HG03196 (cell line): Measurements from ENCODE around the gene UNC80.
"Not testable (repeated sequence)": the region's sequence is repeated elsewhere in the genome, so short reads cannot be mapped to it uniquely, and the experiment has no call there.

ENCODE experiments used
- ATAC-seq: cut with Tn5 transposase; IDR thresholded peaks from one replicate; pipeline ENCODE4 v1.9.1; 2021; ENCODE audit not compliant: unreplicated experiment

The UNC80 gene

GRCh38 chr2:209771474-209772289 lies at the start of gene UNC80:
TSS of gene UNC80 (plus strand) at chr2:209771832. CDS start at chr2:209772073, 241 bp downstream.
- ATAC-seq = no peak

GRCh38 chr2:209726311-209726710 lies 45.3 kb upstream of the UNC80 start:
- ATAC-seq = no peak

- no peak for ATAC-seq
Measured at GRCh38 chr2:209727077-209727476, 44.6 kb upstream of the UNC80 start.

GRCh38 chr2:209734805-209735204 lies 36.8 kb upstream of the UNC80 start:
- no peak for ATAC-seq

- no peak for ATAC-seq
Measured at GRCh38 chr2:209741953-209742352, 29.7 kb upstream of the UNC80 start.

GRCh38 chr2:209753020-209753419 lies 18.6 kb upstream of the UNC80 start:
- ATAC-seq = no peak

- no peak for ATAC-seq
Measured at GRCh38 chr2:209757163-209757562, 14.5 kb upstream of the UNC80 start.

GRCh38 chr2:209761566-209761965 lies 10.1 kb upstream of the UNC80 start:
- no peak for ATAC-seq

GRCh38 chr2:209762563-209762962 lies 9.1 kb upstream of the UNC80 start:
- ATAC-seq = no peak

GRCh38 chr2:209763106-209763505 lies 8.5 kb upstream of the UNC80 start:
- ATAC-seq = no peak

GRCh38 chr2:209766613-209767012 lies 5.0 kb upstream of the UNC80 start:
- no peak for ATAC-seq

GRCh38 chr2:209767316-209767715 lies 4.3 kb upstream of the UNC80 start:
- ATAC-seq = no peak

GRCh38 chr2:209768557-209768956 lies 3.1 kb upstream of the UNC80 start:
- no peak for ATAC-seq

- ATAC-seq = no peak
Measured at GRCh38 chr2:209772290-209772685, 656 bp downstream of the UNC80 start.

GRCh38 chr2:209773377-209773776 lies 1.7 kb downstream of the UNC80 start:
- no peak for ATAC-seq

- no peak for ATAC-seq
Measured at GRCh38 chr2:209787416-209787815, 15.8 kb downstream of the UNC80 start.

- no peak for ATAC-seq
Measured at GRCh38 chr2:209788925-209789324, 17.3 kb downstream of the UNC80 start.

GRCh38 chr2:209790066-209790728 lies 18.6 kb downstream of the UNC80 start:
- ATAC-seq = peak; percentile 81

- ATAC-seq = no peak
Measured at GRCh38 chr2:209791151-209791550, 19.5 kb downstream of the UNC80 start.

GRCh38 chr2:209795425-209795824 lies 23.8 kb downstream of the UNC80 start:
- ATAC-seq = not testable (repeated sequence)

GRCh38 chr2:209805351-209805750 lies 33.7 kb downstream of the UNC80 start:
- no peak for ATAC-seq

- ATAC-seq = no peak
Measured at GRCh38 chr2:209806318-209806717, 34.7 kb downstream of the UNC80 start.
